Thyroid gland (tissue), 4 donors: ENCODE measurements around the gene ARRDC1. TPM values are rescaled to one million over a fixed set of nuclear protein-coding genes. Genes with fewer than 3 reads are reported as not detected.

Source experiments
- DNase-seq, 2 donors: peaks; one replicate each; pipeline ENCODE4 v3.0.0-alpha.2; 2019
- H3K27ac ChIP-seq, 3 donors: fragments of 200-600 bp; sonication (generic); 1 replicate in 2 of 3; 2 replicates in 1 of 3; pipeline ENCODE4 v1.5.1; 2016 to 2019; ENCODE audit warnings: mild to moderate bottlenecking in 1 of 3, moderate library complexity in 1 of 3
- H3K27me3 ChIP-seq: fragments of 200-600 bp; sonication (generic); one replicate; pipeline ENCODE4 v1.5.1; 2019
- H3K36me3 ChIP-seq, 2 donors: fragments of 200-600 bp; sonication (generic); one replicate each; pipeline ENCODE4 v1.5.1; 2016 to 2019
- H3K4me1 ChIP-seq, 2 donors: fragments of 200-600 bp; sonication (generic); one replicate each; pipeline ENCODE4 v1.5.1; 2017 to 2019
- H3K4me3 ChIP-seq, 3 donors: fragments of 200-600 bp; sonication (generic); replicated peaks in 1 of 3; 1 replicate in 2 of 3; 2 replicates in 1 of 3; pipeline ENCODE4 v1.5.1; 2016; ENCODE audit warnings: mild to moderate bottlenecking in 1 of 3
- H3K9me3 ChIP-seq: fragments of 200-600 bp; sonication (generic); one replicate; pipeline ENCODE4 v1.5.1; 2017
- POLR2A ChIP-seq, 2 donors: fragments of 450-650 bp; IDR thresholded peaks; one replicate each; pipeline ENCODE4 v1.6.1; 2017; ENCODE audit warnings: antibody characterized with exemption in 2 of 2, mild to moderate bottlenecking in 2 of 2, moderate library complexity in 1 of 2
- WGBS, 2 donors: methylation state at CpG; one replicate each; pipeline ENCODE4 v1.1.5; 2017; 5-methylcytosine and 5-hydroxymethylcytosine counted together
- intact Hi-C: fragments of 100-400 bp; cut with DNase I; formaldehyde crosslinking; loops from one replicate; pipeline ENCODE4 v1.15.1; 2023
- total RNA-seq, 4 donors: library from RNA; depleted of rRNA; stranded (reverse); fragments of >200 nt; gene quantifications; one replicate each; pipeline ENCODE4 v1.2.3, GENCODE V29; 2016
- TF ChIP-seq, protein P1 (sequence below), 6 experiments: fragments of 200-600 bp in 3 of 6; fragments of 450-650 bp in 3 of 6; sonication (generic) in 3 of 6; IDR thresholded peaks; one replicate each; pipeline ENCODE4 v1.5.1; 2016 to 2019; ENCODE audit warnings: antibody characterized with exemption in 6 of 6, mild to moderate bottlenecking in 2 of 6, inconsistent platforms in 1 of 6, moderate library complexity in 1 of 6

The ARRDC1 gene
- total RNA-seq, 4 donors from 2014 or later: 45.6 to 66.2 (median 61.2) TPM

- no peaks in the 10 kb centered on the region for H3K9me3 ChIP-seq
- no peak for DNase-seq
- H3K27ac ChIP-seq: no peak overlapping the region
- H3K36me3 ChIP-seq: peaks cover 7 to 8% of the 10 kb centered on the region in 2 donors
- intact Hi-C loops: no loop called here
- no peak for TF ChIP-seq POLR2A (IDR thresholded peaks at IDR 0.05)
- TF ChIP-seq, protein P1, sequence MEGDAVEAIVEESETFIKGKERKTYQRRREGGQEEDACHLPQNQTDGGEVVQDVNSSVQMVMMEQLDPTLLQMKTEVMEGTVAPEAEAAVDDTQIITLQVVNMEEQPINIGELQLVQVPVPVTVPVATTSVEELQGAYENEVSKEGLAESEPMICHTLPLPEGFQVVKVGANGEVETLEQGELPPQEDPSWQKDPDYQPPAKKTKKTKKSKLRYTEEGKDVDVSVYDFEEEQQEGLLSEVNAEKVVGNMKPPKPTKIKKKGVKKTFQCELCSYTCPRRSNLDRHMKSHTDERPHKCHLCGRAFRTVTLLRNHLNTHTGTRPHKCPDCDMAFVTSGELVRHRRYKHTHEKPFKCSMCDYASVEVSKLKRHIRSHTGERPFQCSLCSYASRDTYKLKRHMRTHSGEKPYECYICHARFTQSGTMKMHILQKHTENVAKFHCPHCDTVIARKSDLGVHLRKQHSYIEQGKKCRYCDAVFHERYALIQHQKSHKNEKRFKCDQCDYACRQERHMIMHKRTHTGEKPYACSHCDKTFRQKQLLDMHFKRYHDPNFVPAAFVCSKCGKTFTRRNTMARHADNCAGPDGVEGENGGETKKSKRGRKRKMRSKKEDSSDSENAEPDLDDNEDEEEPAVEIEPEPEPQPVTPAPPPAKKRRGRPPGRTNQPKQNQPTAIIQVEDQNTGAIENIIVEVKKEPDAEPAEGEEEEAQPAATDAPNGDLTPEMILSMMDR (IDR thresholded peaks at IDR 0.05): no peak
- H3K27me3 ChIP-seq: no peaks in the 10 kb centered on the region
- 22 to 69% methylated on average over 5 to 19 of the region's 58 CpGs for WGBS, 2 donors
- H3K4me3 ChIP-seq: peak overlapping the region; percentile 22 to 46 (median 29)
- peaks cover 10 to 31% of the 10 kb centered on the region in 2 donors for H3K4me1 ChIP-seq
Observed at GRCh38 chr9:137589441-137590122, 15.9 kb upstream of the ARRDC1 start.

GRCh38 chr9:137590123-137590468 lies 15.4 kb upstream of the ARRDC1 start:
- WGBS, 2 donors: no CpG with 5 or more reads among the region's 61 CpGs
- H3K27me3 ChIP-seq: no peaks in the 10 kb centered on the region
- TF ChIP-seq, protein P1 (IDR thresholded peaks at IDR 0.05): no peak
- TF ChIP-seq POLR2A (IDR thresholded peaks at IDR 0.05): peak in 1 of 2 donors; percentile 7
- peaks cover 10 to 31% of the 10 kb centered on the region in 2 donors for H3K4me1 ChIP-seq
- intact Hi-C loops: no loop called here
- DNase-seq: no peak
- H3K4me3 ChIP-seq: peak overlapping the region in 1 of 3 donors; percentile 46
- peaks cover 7 to 8% of the 10 kb centered on the region in 2 donors for H3K36me3 ChIP-seq
- H3K9me3 ChIP-seq: no peaks in the 10 kb centered on the region
- H3K27ac ChIP-seq: no peak overlapping the region

DNA sequence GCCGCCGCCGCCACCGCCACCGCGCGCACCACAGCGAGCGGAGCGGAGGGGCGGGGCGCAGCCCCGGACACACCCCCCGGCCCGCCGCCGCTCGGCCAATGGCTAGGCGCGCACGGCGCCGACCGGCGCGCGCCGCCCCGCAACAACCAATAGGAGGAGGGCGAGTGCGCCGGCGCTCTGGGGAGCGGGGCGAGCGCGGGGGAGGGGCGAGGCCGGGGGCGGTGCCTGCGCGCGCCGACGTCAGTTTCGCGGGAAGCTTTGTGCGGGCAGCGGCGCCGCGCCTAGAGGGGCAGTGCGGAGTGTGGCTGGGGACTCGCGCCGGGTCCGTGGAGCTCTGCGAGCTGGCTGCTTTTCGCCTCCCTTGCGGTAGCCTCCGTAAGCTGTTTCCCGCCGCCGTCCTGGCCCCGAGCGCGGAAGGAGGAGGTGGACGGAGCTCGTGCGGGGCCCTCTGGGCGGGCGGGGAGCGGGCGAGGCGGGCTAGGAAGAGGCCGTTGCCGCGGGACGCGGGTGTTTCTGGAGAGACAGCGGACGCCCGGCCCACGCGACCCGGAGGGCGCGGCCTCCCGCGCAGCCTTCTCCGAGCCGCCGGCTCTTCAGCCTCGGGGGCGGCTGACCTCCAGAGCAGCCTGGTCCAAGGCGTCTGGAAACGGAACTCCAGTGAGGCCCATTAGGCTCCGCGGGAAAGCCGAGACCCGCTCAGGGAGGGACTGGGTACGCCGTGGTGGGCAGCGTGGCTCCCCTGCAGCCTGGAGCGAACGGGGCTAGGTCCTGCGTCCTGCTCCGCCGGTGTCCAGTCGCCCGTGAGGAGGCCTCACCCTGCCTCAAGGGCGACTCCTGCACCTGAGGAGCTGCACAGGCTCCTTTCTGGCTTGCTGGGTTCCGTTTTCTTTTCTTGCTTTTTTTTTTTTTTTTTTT lies 14.8 kb upstream of the ARRDC1 start, which contains the start of gene ZMYND19:
ZMYND19 (minus strand) TSS at position 44 of the 915 bp plus-strand sequence. CDS start 249 bp downstream, outside the sequence.
- WGBS, 2 donors: 1% methylated on average over 12 to 16 of the region's 113 CpGs
- DNase-seq: peak; percentile 84 to 89
- Histone ChIP-seq H3K4me1 (peaks cover 10 to 31% of the 10 kb centered on the region in 2 donors), H3K27ac (peak within 1 kb of the TSS in 1 of 3 donors; percentile 32), H3K36me3 (peaks cover 7 to 8% of the 10 kb centered on the region in 2 donors), H3K9me3 (no peaks in the 10 kb centered on the region), H3K27me3 (no peaks in the 10 kb centered on the region), H3K4me3 (peak within 1 kb of the TSS; percentile 42 to 81 (median 76))
- TF ChIP-seq POLR2A (IDR thresholded peaks at IDR 0.05): peak in 1 of 2 donors; percentile 57
- TF ChIP-seq, protein P1 (IDR thresholded peaks at IDR 0.05): no peak
- intact Hi-C loops: no loop called here

DNA sequence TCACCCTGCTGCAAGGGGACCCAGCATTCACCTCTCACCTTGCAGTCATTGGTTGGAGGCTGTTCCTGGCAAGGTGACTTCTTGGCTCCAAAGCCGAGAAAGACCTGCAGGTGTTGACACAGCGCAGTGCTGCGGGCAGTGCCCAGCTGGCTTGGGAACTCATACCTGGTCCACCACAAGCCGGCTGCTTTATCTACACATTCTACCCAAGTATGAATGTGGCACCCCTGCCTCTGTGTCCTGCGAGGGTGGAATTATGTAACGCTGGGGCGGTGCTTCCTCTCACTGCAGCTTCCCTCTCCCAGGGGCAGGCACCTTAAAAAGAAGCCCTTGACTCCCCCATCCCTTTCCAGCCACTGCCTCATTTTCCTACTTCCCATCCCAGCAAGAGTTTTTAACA lies 12.7 kb upstream of the ARRDC1 start:
- H3K36me3 ChIP-seq: no peaks in the 10 kb centered on the region
- intact Hi-C loops: no loop called here
- H3K4me1 ChIP-seq: peaks cover 10 to 31% of the 10 kb centered on the region in 2 donors
- peak; percentile 77 to 85 for DNase-seq
- 16 to 31% methylated on average over 5 to 7 of the region's 7 CpGs for WGBS, 2 donors
- H3K4me3 ChIP-seq: no peak overlapping the region
- peak overlapping the region; percentile 0 to 78 (median 68) for H3K27ac ChIP-seq
- TF ChIP-seq, protein P1 (IDR thresholded peaks at IDR 0.05): no peak
- no peak for TF ChIP-seq POLR2A (IDR thresholded peaks at IDR 0.05)
- no peaks in the 10 kb centered on the region for H3K27me3 ChIP-seq
- no peaks in the 10 kb centered on the region for H3K9me3 ChIP-seq
